Transverse colon (tissue), 4 donors: ENCODE measurements around the gene ZHX3.
A peak's percentile ranks its signal among the peaks of the same experiment; 100 is the strongest.

Experiments
- EP300 ChIP-seq: sonication (generic); formaldehyde crosslinking; IDR thresholded peaks from one replicate; pipeline ENCODE4 v1.6.1; 2017; ENCODE audit warnings: antibody characterized with exemption, low read depth
- POLR2A ChIP-seq: fragments of 450-650 bp; IDR thresholded peaks from one replicate; pipeline ENCODE4 v1.6.1; 2016; ENCODE audit warnings: antibody characterized with exemption, mild to moderate bottlenecking, moderate library complexity
- POLR2AphosphoS5 ChIP-seq, 3 donors: sonication (generic); formaldehyde crosslinking; IDR thresholded peaks; one replicate each; pipeline ENCODE4 v1.6.1; 2016; ENCODE audit warnings: antibody characterized with exemption in 3 of 3
- TF ChIP-seq, protein P1 (sequence below), 5 experiments: fragments of 200-600 bp in 3 of 5; fragments of 450-650 bp in 2 of 5; sonication (generic) in 3 of 5; IDR thresholded peaks; 1 replicate in 2 of 5; 2 replicates in 3 of 5; pipeline ENCODE4 v1.5.1; 2016 to 2017; ENCODE audit warnings: antibody characterized with exemption in 5 of 5, inconsistent platforms in 3 of 5, mild to moderate bottlenecking in 2 of 5, moderate library complexity in 1 of 5

DNA sequence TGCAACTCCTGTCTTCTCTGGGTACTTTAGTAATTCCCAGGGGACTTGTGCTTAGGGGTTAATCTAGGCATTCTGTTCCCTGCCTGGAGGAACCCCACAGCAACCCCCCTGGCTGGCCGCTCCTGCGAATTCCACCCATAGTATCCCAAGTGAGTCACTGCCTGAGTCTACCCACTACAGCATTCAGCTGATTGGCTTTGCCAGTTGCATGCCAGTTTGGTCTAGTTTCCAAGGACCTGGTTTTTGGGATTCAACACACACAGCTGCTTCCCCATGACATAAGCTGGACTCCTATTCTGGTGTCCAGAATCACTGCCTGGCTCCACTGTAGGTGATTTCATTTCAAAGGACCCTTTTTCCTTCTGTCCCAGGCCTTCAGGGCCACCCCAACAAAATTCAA, 139.9 kb downstream of the ZHX3 start:
- TF ChIP-seq, protein P1, sequence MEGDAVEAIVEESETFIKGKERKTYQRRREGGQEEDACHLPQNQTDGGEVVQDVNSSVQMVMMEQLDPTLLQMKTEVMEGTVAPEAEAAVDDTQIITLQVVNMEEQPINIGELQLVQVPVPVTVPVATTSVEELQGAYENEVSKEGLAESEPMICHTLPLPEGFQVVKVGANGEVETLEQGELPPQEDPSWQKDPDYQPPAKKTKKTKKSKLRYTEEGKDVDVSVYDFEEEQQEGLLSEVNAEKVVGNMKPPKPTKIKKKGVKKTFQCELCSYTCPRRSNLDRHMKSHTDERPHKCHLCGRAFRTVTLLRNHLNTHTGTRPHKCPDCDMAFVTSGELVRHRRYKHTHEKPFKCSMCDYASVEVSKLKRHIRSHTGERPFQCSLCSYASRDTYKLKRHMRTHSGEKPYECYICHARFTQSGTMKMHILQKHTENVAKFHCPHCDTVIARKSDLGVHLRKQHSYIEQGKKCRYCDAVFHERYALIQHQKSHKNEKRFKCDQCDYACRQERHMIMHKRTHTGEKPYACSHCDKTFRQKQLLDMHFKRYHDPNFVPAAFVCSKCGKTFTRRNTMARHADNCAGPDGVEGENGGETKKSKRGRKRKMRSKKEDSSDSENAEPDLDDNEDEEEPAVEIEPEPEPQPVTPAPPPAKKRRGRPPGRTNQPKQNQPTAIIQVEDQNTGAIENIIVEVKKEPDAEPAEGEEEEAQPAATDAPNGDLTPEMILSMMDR (IDR thresholded peaks at IDR 0.05): no peak
- TF ChIP-seq EP300 (no peak), POLR2AphosphoS5 (IDR thresholded peaks at IDR 0.05) (peak; percentile 17 to 23 (median 22)), POLR2A (no peak)
